Astrocyte (in vitro differentiated cells and primary cell): Measurements from ENCODE around the gene OS9. TPM values are rescaled to one million over a fixed set of nuclear protein-coding genes. Genes with fewer than 3 reads are reported as not detected.

ENCODE experiments used
- DNase-seq: peaks from one replicate; pipeline ENCODE4 v3.0.0-alpha.2; 2010; ENCODE audit warnings: low read depth
- FAIRE-seq: peaks from 2 replicates; lab custom pipeline; 2011; peaks lifted over from hg19 to GRCh38; lab: Jason Lieb, UNC
- H2AFZ ChIP-seq: 2 replicates; pipeline ENCODE4 v1.6.0; 2012; ENCODE audit warnings: low read depth, low read length, inconsistent platforms
- H3K27ac ChIP-seq: 2 replicates; pipeline ENCODE4 v1.5.1; 2011; ENCODE audit warnings: low read depth, low read length, inconsistent platforms
- H3K27me3 ChIP-seq: 2 replicates; pipeline ENCODE4 v1.6.0; 2011; ENCODE audit warnings: low read length, inconsistent platforms; ENCODE audit not compliant: insufficient read depth
- H3K36me3 ChIP-seq: 2 replicates; pipeline ENCODE4 v1.5.1; 2011; ENCODE audit warnings: low read length, inconsistent platforms; ENCODE audit not compliant: insufficient read depth
- H3K4me1 ChIP-seq: 2 replicates; pipeline ENCODE4 v1.5.1; 2011; ENCODE audit warnings: low read length, inconsistent platforms; ENCODE audit not compliant: insufficient read depth
- H3K4me2 ChIP-seq: 2 replicates; pipeline ENCODE4 v1.6.0; 2012; ENCODE audit warnings: low read length, inconsistent platforms
- H3K4me3 ChIP-seq: 2 replicates; pipeline ENCODE4 v1.5.1; 2011; ENCODE audit warnings: low read depth, mild to moderate bottlenecking, low read length, inconsistent platforms; ENCODE audit not compliant: insufficient read depth
- H3K79me2 ChIP-seq: 2 replicates; pipeline ENCODE4 v1.6.0; 2012; ENCODE audit warnings: mild to moderate bottlenecking, low read length, inconsistent platforms; ENCODE audit not compliant: insufficient read depth
- H3K9ac ChIP-seq: 2 replicates; pipeline ENCODE4 v1.6.0; 2012; ENCODE audit warnings: mild to moderate bottlenecking, low read length, inconsistent platforms
- H3K9me3 ChIP-seq: 2 replicates; pipeline ENCODE4 v1.5.1; 2012; ENCODE audit warnings: low read depth, mild to moderate bottlenecking, low read length, inconsistent platforms; ENCODE audit not compliant: insufficient read depth
- H4K20me1 ChIP-seq: 2 replicates; pipeline ENCODE4 v1.6.0; 2012; ENCODE audit warnings: low read length, inconsistent platforms; ENCODE audit not compliant: insufficient read depth
- H3K27ac Mint-ChIP-seq: one replicate; pipeline ENCODE4 v1.8.0; 2021; ENCODE audit warnings: mild to moderate bottlenecking, mixed read lengths; ENCODE audit not compliant: unreplicated experiment
- H3K27me3 Mint-ChIP-seq: one replicate; pipeline ENCODE4 v1.8.0; 2021; ENCODE audit warnings: low read depth, mixed read lengths; ENCODE audit not compliant: unreplicated experiment
- H3K36me3 Mint-ChIP-seq: one replicate; pipeline ENCODE4 v1.8.0; 2021; ENCODE audit warnings: low read depth, mixed read lengths; ENCODE audit not compliant: unreplicated experiment
- H3K4me1 Mint-ChIP-seq: one replicate; pipeline ENCODE4 v1.8.0; 2021; ENCODE audit warnings: low read depth, mixed read lengths; ENCODE audit not compliant: unreplicated experiment
- H3K4me3 Mint-ChIP-seq: one replicate; pipeline ENCODE4 v1.8.0; 2021; ENCODE audit warnings: mild to moderate bottlenecking, moderate library complexity, mixed read lengths; ENCODE audit not compliant: unreplicated experiment
- H3K9me3 Mint-ChIP-seq: one replicate; pipeline ENCODE4 v1.8.0; 2021; ENCODE audit warnings: mild to moderate bottlenecking, mixed read lengths; ENCODE audit not compliant: unreplicated experiment
- CTCF ChIP-seq: IDR thresholded peaks from 2 replicates; pipeline ENCODE4 v1.5.1; 2011; ENCODE audit warnings: low read depth, mild to moderate bottlenecking, inconsistent platforms, low read length, moderate library complexity; ENCODE audit not compliant: insufficient read depth
- EZH2 ChIP-seq: IDR thresholded peaks from 2 replicates; pipeline ENCODE4 v1.6.1; 2012; ENCODE audit warnings: mild to moderate bottlenecking, low read length, inconsistent platforms; ENCODE audit not compliant: insufficient read depth
- total RNA-seq: library from RNA; stranded (reverse); gene quantifications from 2 replicates; pipeline ENCODE4 v1.2.1, GENCODE V29; 2021

Gene OS9
- total RNA-seq, 1 donor from 2014 or later = 194 TPM

GRCh38 chr12:57741413-57741789, 47.5 kb downstream of the OS9 start:
- no peak overlapping the region for H3K4me3 ChIP-seq
- H2AFZ ChIP-seq = no peak overlapping the region
- peaks cover 12% of the 10 kb centered on the region for H3K4me1 ChIP-seq
- no peaks in the 10 kb centered on the region for H3K9me3 ChIP-seq
- no peak overlapping the region for H3K4me2 ChIP-seq
- H3K27ac ChIP-seq = no peak overlapping the region
- Mint-ChIP-seq H3K9me3 (no peaks in the 10 kb centered on the region), H3K36me3 (peaks cover 8% of the 10 kb centered on the region), H3K27ac (no peak overlapping the region), H3K4me3 (no peak overlapping the region), H3K27me3 (peaks cover 29% of the 10 kb centered on the region), H3K4me1 (peaks cover 12% of the 10 kb centered on the region)
- H3K79me2 ChIP-seq = peaks cover 7% of the 10 kb centered on the region
- DNase-seq = no peak
- peaks cover 8% of the 10 kb centered on the region for H4K20me1 ChIP-seq
- TF ChIP-seq CTCF = no peak
- TF ChIP-seq EZH2 = no peak
- FAIRE-seq = no peak
- H3K36me3 ChIP-seq = peaks cover 2% of the 10 kb centered on the region
- no peak overlapping the region for H3K9ac ChIP-seq
- H3K27me3 ChIP-seq = peaks cover 44% of the 10 kb centered on the region

- Mint-ChIP-seq H3K9me3 (no peaks in the 10 kb centered on the region), H3K4me3 (no peak overlapping the region), H3K4me1 (peaks cover 8% of the 10 kb centered on the region), H3K36me3 (peaks cover 15% of the 10 kb centered on the region), H3K27me3 (peaks cover 24% of the 10 kb centered on the region), H3K27ac (no peak overlapping the region)
- Histone ChIP-seq H3K27ac (no peak overlapping the region), H3K9ac (no peak overlapping the region), H3K4me1 (peaks cover 12% of the 10 kb centered on the region), H3K79me2 (peaks cover 7% of the 10 kb centered on the region), H3K27me3 (peaks cover 37% of the 10 kb centered on the region), H2AFZ (no peak overlapping the region), H3K9me3 (no peaks in the 10 kb centered on the region), H3K4me2 (no peak overlapping the region), H3K4me3 (no peak overlapping the region), H3K36me3 (peaks cover 9% of the 10 kb centered on the region), H4K20me1 (peaks cover 1% of the 10 kb centered on the region)
- no peak for DNase-seq
- no peak for FAIRE-seq
- TF ChIP-seq CTCF (no peak), EZH2 (no peak)
These were observed 48.2 kb downstream of the OS9 start for GRCh38 chr12:57741844-57742738.

GRCh38 chr12:57743769-57744168, 49.8 kb downstream of the OS9 start:
- DNase-seq = no peak
- no peak for FAIRE-seq
- Mint-ChIP-seq H3K27me3 (peaks cover 24% of the 10 kb centered on the region), H3K4me1 (peaks cover 8% of the 10 kb centered on the region), H3K27ac (peak overlapping the region; percentile 97), H3K36me3 (peaks cover 22% of the 10 kb centered on the region), H3K4me3 (peak overlapping the region; percentile 95), H3K9me3 (no peaks in the 10 kb centered on the region)
- no peak overlapping the region for H3K4me3 ChIP-seq
- TF ChIP-seq EZH2 (no peak), CTCF (no peak)
- peaks cover 18% of the 10 kb centered on the region for H3K36me3 ChIP-seq
- H3K4me1 ChIP-seq = peaks cover 5% of the 10 kb centered on the region
- H3K27me3 ChIP-seq = peaks cover 29% of the 10 kb centered on the region
- H2AFZ ChIP-seq = no peak overlapping the region
- H3K9me3 ChIP-seq = no peaks in the 10 kb centered on the region
- no peak overlapping the region for H3K9ac ChIP-seq
- no peaks in the 10 kb centered on the region for H4K20me1 ChIP-seq
- H3K27ac ChIP-seq = no peak overlapping the region
- H3K79me2 ChIP-seq = peaks cover 7% of the 10 kb centered on the region
- H3K4me2 ChIP-seq = no peak overlapping the region
